A673 (cell line): Measurements from ENCODE around the gene CNGA1.

Experiments used
- CTCF ChIP-seq: fragments of 300-800, 200-600 bp; sonication (generic); conservative IDR thresholded peaks from 2 replicates; pipeline ENCODE4 v1.5.1; 2017; ENCODE audit warnings: low read depth, mild to moderate bottlenecking, antibody characterized with exemption, low read length, moderate library complexity, mixed read lengths
- EZH2 ChIP-seq: fragments of 200-600 bp; sonication (generic); IDR thresholded peaks from 2 replicates; pipeline ENCODE4 v1.6.1; 2017; ENCODE audit warnings: borderline replicate concordance, low read depth, mild to moderate bottlenecking, mixed read lengths, antibody characterized with exemption, low read length; ENCODE audit not compliant: poor library complexity, severe bottlenecking

GRCh38 chr4:47929682-47930201 is 86.7 kb downstream of the CNGA1 start:
- TF ChIP-seq CTCF: no peak
- no peak for TF ChIP-seq EZH2
